SW 1271 (cell line): ENCODE data around the gene HIVEP1.

ENCODE experiments used
- DNase-seq, 2 experiments: peaks; one replicate each; lab custom pipeline; 2025; lab: John Stamatoyannopoulos, UW

Gene HIVEP1

DNA sequence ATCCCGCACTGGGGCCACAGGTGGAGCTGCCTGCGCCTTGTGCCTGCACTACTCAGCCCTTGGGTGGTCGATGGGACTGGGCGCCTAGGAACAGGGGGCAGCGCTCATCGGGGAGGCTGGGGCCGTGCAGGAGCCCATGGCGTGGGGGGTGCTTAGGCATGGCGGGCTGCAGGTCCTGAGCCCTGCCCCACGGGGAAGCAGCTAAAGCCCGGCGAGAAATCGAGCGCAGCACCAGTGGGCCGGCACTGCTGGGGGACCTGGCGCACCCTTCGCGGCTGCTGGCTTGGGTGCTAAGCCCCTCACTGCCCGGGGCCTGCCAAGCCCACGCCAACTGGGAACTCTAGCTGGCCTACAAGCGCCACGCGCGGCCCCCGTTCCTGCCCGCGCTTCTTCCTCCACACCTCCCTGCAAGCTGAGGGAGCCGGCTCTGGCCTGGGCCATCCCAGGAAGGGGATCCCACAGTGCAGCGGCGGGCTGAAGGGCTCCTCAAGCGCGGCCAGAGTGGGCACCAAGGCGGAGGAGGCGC, 5.8 kb downstream of the HIVEP1 start:
- no peak for DNase-seq

GRCh38 chr6:12020187-12020791, 8.2 kb downstream of the HIVEP1 start:
- no peak for DNase-seq

- no peak for DNase-seq
Observed at GRCh38 chr6:12022481-12022880, 10.4 kb downstream of the HIVEP1 start.

GRCh38 chr6:12022953-12023388, 10.9 kb downstream of the HIVEP1 start:
- DNase-seq: no peak

- DNase-seq: no peak
Observed at GRCh38 chr6:12024216-12024615, 12.1 kb downstream of the HIVEP1 start.

GRCh38 chr6:12024699-12025434, 12.8 kb downstream of the HIVEP1 start:
- peak in 1 of 2 experiments; percentile 36 for DNase-seq

- DNase-seq: no peak
Observed at GRCh38 chr6:12026120-12026519, 14.0 kb downstream of the HIVEP1 start.

- DNase-seq: no peak
Observed at GRCh38 chr6:12026833-12027232, 14.7 kb downstream of the HIVEP1 start.

DNA sequence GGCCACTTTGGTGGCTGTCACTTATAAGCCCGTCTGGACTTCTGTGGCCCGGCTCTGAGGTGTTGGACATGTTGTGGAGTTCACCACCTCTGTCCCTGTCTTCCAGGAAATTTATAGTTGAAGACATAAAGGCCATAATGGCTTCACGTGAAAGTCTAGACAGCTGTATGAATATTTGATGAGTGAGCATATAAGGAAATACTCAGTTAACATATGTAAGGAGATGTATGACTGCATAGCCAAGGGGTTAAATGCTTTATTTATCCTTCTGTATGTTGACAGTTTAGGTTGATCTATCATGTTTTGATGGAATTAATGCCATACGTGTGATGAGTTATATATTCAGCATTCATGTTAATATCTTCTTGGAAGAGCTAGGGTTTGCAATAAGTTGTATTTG, 16.1 kb downstream of the HIVEP1 start:
- DNase-seq: no peak

GRCh38 chr6:12029979-12030737, 18.0 kb downstream of the HIVEP1 start:
- no peak for DNase-seq

DNA sequence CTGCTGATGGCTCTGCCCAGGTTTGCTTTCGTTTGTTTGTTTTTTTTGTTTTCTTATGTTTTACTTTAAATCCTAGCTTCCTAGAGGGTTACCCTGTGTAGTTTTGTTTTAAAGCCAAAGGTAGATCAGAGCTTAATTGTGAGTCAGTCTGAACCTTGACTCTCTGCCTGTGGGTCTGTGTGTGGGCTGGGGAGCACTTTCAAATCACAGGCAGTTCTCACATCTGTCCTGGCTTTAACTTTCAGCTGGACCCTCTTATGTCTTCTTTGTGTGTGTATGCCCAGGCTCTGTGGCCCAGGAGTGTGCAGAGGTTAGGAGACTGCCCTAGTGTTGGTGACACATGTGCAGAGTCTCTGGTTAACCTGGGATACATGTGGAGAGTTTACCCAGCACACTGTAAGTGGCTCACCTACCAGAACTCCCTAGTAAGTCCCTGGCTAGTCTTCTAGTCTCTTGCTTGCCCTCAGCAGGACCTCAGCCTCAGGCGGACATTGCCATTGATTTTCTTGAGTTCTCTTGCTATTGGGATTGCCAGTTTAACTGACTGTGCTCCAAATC, 19.0 kb downstream of the HIVEP1 start:
- DNase-seq: no peak

DNA sequence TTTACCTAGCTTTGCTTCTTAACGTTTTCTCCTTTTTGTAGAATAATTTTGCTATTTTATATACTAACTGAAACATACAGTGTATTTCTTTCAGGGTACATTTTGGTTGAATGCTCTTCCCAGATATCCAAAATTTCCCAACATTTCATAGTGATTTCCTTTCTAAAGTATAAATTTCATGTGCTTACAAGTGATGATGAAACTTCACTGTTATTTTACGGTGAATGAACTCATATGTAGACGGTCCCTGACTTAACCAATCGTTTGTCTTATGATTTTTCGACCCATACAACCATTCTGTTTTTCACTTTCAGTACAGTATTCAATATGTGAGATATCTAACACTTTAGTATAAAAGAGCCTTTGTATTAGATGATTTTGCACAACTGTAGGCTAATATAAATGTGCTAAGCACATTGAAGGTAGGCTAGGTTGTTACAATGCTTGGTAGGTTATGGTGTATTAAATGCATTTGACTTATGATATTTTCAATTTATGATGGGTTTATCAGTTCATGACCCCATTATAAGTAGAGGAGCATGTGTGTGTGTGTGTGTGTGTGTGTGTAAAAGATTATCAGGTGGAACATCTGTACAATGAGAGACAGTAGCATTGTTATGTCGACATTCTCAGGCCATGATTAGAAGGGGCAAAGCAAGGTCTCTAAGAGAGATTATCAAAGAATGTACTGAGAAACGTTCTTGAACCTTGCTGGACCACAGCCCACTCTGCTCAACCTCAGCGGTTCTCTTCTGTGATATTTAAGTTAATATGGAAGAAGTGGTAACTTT, 20.9 kb downstream of the HIVEP1 start:
- no peak for DNase-seq

- no peak for DNase-seq
Observed at GRCh38 chr6:12033770-12034169, 21.7 kb downstream of the HIVEP1 start.

- DNase-seq: no peak
Observed at GRCh38 chr6:12034349-12034748, 22.2 kb downstream of the HIVEP1 start.

DNA sequence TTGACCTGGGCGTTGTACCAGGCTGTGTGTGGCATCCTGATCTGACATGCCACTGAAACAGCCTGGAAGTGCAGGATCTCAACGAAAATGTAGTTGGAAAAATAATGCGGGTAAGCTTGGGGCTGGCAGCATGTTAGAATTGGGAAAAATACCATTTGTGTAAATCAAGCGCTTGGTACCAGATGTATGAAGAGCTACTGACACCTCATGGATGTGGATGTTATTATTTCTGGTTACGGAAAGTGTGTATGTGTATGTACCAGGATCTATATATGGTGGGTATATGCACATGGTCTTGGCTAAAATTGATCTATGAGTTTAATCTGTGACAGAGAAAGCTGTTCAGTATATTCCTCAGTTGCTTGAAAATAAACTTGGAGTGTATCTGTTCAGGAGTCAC, 22.7 kb downstream of the HIVEP1 start:
- DNase-seq: no peak

GRCh38 chr6:12036766-12037165, 24.7 kb downstream of the HIVEP1 start:
- DNase-seq: no peak

DNA sequence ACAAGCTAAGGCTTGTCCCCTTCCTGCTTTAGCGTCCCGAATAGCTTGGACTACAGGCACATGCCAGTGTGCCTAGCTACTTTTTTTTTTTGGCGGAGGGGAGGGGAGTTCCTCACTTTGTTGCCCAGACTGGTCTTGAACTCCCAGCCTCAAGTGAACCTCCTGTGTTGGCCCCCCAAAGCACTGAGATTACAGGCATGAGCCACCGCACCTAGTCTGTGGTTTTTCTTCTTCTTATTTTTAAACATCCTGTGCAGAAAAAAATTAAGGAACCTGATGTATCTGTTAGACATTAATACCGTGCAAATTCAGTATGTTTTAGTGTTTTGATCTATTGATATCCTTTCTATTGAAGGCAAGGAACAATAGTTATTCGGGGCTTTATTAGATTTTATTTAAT, 25.7 kb downstream of the HIVEP1 start:
- DNase-seq: no peak

DNA sequence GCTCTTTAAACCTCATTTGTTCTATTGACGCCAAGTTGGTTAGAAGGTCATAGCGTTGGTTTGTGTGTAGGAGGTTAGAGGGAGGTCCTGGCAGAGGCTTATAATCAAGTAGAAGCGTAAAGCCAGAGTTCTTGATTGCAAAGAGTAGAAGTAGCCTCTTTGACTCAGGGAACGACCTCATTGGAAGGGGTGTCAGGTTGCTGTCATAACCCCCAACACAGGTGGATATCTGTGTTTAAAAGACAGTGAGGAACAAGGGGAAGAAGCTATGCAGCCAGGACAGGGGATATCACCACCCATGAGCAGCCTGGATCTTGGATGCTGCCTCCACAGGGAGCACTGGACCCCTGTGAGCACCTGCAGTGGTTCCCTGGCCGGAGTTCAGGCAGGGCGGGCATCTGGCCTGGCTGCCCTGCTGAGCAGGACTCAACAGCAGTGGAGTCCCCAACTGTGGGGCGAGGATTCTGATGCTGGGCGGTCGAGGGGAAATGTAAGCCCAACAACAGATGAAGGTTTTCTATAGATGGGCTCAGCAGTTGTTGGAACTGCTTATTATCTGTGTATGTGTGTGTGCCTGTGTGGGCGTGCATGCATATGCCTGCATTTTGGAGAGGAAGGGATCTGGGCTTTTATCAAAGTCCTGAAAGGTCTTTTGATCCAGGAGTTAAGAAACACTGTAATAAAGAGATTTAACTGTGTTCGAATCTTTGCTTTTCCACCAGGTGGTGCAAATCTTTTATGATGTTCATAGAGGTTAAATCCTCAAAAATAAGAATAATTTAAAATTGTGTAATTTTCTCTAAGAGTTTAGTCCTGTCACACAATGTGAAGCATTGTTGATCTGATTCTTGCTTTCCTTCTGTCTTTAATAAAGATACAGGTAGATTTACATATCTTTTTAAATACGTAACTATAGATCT, 27.7 kb downstream of the HIVEP1 start:
- DNase-seq: no peak

DNA sequence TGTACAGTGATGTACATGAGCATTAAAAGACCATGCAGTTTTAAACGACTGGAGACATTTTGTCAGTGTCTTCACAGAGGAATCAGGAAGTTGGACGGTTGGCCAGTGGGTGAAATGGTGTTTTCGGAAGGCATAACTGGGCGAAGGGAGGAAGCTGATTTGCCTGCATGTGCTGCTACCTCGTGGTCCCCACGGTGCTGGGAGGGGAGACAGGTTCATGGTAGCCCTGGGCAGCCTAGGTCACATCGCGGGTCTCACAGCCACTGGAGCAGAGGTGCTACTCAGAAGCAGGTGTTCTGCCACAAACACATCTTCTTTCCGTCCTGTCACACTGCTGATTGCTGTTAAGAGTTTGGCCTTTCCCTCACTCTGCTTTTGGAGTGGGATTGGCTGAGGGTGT, 35.2 kb downstream of the HIVEP1 start:
- DNase-seq: no peak

DNA sequence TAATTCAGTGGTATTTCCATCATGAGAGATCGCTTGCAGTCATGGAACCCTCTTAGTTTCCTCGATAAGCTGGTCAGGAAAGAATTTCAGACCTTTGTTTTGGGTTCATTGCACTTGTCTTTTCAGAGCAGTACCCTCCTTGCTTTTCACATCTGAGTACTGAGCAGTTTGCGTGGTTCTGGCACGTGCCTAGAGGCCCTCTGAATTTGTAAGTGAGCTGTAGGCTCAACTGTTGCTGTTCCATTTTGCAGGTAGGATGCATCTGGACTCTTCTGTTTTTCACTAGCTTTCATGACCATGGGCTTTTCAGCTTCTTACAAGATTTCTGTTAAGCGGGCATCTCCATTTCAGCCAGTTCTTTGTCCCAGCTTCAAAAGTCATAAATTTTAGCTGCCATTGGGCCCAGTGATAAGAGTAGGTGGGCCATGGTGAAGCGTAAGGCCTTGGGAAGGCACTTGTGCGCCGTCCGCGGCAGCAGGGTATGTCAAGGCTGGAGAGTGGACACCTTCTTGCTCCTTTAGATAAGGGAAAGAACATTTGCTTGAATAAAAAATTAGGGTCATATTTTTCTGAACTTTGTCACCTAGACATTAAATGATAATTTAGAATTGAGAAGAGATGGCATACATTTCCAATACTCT, 35.8 kb downstream of the HIVEP1 start:
- DNase-seq: no peak
